H1 (cell line): ENCODE data around the gene RTKN2. TPM values are rescaled to one million over a fixed set of nuclear protein-coding genes. Genes with fewer than 3 reads are reported as not detected.
"Not testable (repeated sequence)": the region's sequence is repeated elsewhere in the genome, so short reads cannot be mapped to it uniquely, and the experiment has no call there.

Source experiments
- CTCF ChIA-PET: fragments of 300-600 bp; sonication (Branson Sonifier 250); formaldehyde crosslinking; loops from one replicate; lab custom pipeline; 2021; ENCODE audit not compliant: partially characterized antibody; lab: Charles Lee
- POLR2A ChIA-PET: fragments of 300-600 bp; sonication (Branson Sonifier 250); formaldehyde crosslinking; loops from one replicate; lab custom pipeline; 2021; ENCODE audit warnings: inconsistent platforms; ENCODE audit not compliant: partially characterized antibody; lab: Charles Lee
- DNase-seq, 2 experiments: peaks; one replicate each; pipeline versions ENCODE4 v3.0.0 to v3.0.0-alpha.2; 2010 to 2022; ENCODE audit warnings: low spot score in 2 of 2, low read depth in 1 of 2, mixed read lengths in 1 of 2
- FAIRE-seq: peaks from 2 replicates; lab custom pipeline; 2011; peaks lifted over from hg19 to GRCh38; lab: Jason Lieb, UNC
- H2AFZ ChIP-seq: 2 replicates; pipeline ENCODE4 v1.8.1; 2012; ENCODE audit warnings: low read length, inconsistent platforms
- H2AK5ac ChIP-seq: 2 replicates; pipeline ENCODE4 v1.6.1; 2013; ENCODE audit warnings: low read depth, low read length
- H2BK120ac ChIP-seq: replicated peaks from 2 replicates; pipeline ENCODE3; 2013; ENCODE audit warnings: low read depth, low read length, inconsistent platforms
- H2BK12ac ChIP-seq: 2 replicates; pipeline ENCODE4 v1.6.1; 2013; ENCODE audit warnings: low read depth, low read length
- H2BK15ac ChIP-seq: 2 replicates; pipeline ENCODE4 v1.6.1; 2013; ENCODE audit warnings: low read length
- H2BK20ac ChIP-seq: 2 replicates; pipeline ENCODE4 v1.6.1; 2013; ENCODE audit warnings: low read length
- H2BK5ac ChIP-seq: 2 replicates; pipeline ENCODE4 v1.6.1; 2013; ENCODE audit warnings: low read depth, low read length
- H3K14ac ChIP-seq: 2 replicates; pipeline ENCODE4 v1.6.1; 2013; ENCODE audit warnings: inconsistent platforms; ENCODE audit not compliant: insufficient read length
- H3K18ac ChIP-seq: 2 replicates; pipeline ENCODE4 v1.6.1; 2013; ENCODE audit warnings: low read length; ENCODE audit errors: extremely low read depth
- H3K23ac ChIP-seq: 2 replicates; pipeline ENCODE4 v1.6.1; 2013; ENCODE audit warnings: inconsistent platforms; ENCODE audit not compliant: insufficient read length
- H3K23me2 ChIP-seq: 2 replicates; pipeline ENCODE4 v1.6.1; 2013; ENCODE audit warnings: low read depth, low read length
- H3K27ac ChIP-seq: 2 replicates; pipeline ENCODE4 v1.6.1; 2011; ENCODE audit warnings: low read depth, low read length, inconsistent platforms
- H3K27me3 ChIP-seq, 4 experiments: replicated peaks in 1 of 4; 1 replicate in 1 of 4; 2 replicates in 3 of 4; pipeline versions ENCODE4 v1.6.1 to v1.8.1; 2011 to 2013; ENCODE audit warnings: low read length in 3 of 4, mild to moderate bottlenecking in 3 of 4, inconsistent platforms in 2 of 4, mixed read lengths in 2 of 4, moderate library complexity in 1 of 4; ENCODE audit not compliant: control insufficient read depth in 3 of 4, insufficient read depth in 3 of 4; ENCODE audit errors: extremely low read depth in 1 of 4
- H3K36me3 ChIP-seq, 4 experiments: 2 replicates each; pipeline versions ENCODE4 v1.6.1 to v1.8.1; 2011 to 2013; ENCODE audit warnings: mild to moderate bottlenecking in 4 of 4, low read length in 3 of 4, moderate library complexity in 2 of 4, control low read depth in 1 of 4, inconsistent platforms in 1 of 4; ENCODE audit not compliant: insufficient read depth in 4 of 4, control insufficient read depth in 2 of 4
- H3K4ac ChIP-seq: replicated peaks from 2 replicates; pipeline ENCODE3; 2013; ENCODE audit warnings: low read length, low read depth, mixed read lengths, inconsistent platforms; ENCODE audit not compliant: insufficient read length
- H3K4me1 ChIP-seq, 4 experiments: replicated peaks in 1 of 4; 1 replicate in 1 of 4; 2 replicates in 3 of 4; pipeline versions ENCODE4 v1.6.1 to v1.8.1; 2011 to 2013; ENCODE audit warnings: low read length in 3 of 4, inconsistent platforms in 2 of 4, mixed read lengths in 1 of 4; ENCODE audit not compliant: insufficient read depth in 4 of 4, control insufficient read depth in 3 of 4
- H3K4me2 ChIP-seq, 2 experiments: 2 replicates each; pipeline versions ENCODE4 v1.6.1 to v1.8.1; 2011 to 2013; ENCODE audit warnings: low read depth in 2 of 2, low read length in 2 of 2, control low read depth in 1 of 2, inconsistent platforms in 1 of 2, mild to moderate bottlenecking in 1 of 2; ENCODE audit not compliant: insufficient read depth in 1 of 2
- H3K4me3 ChIP-seq, 4 experiments: fragments of 200-600, 300-600 bp in 1 of 4; sonication (generic), shearing (Covaris generic), sonication (Bioruptor Twin) in 1 of 4; 2 replicates each; pipeline versions ENCODE4 v1.5.1 to v1.8.1; 2011 to 2016; ENCODE audit warnings: low read length in 4 of 4, low read depth in 3 of 4, control low read depth in 2 of 4, inconsistent platforms in 2 of 4, mild to moderate bottlenecking in 2 of 4, mixed read lengths in 1 of 4, moderate library complexity in 1 of 4; ENCODE audit not compliant: insufficient read depth in 2 of 4; ENCODE audit errors: extremely low read depth in 1 of 4
- H3K56ac ChIP-seq: replicated peaks from 2 replicates; pipeline ENCODE3; 2013; ENCODE audit warnings: low read depth, mild to moderate bottlenecking, mixed read lengths, low read length, inconsistent platforms; ENCODE audit not compliant: insufficient read length
- H3K79me1 ChIP-seq: 2 replicates; pipeline ENCODE4 v1.6.1; 2013; ENCODE audit warnings: low read depth, low read length, control low read depth
- H3K79me2 ChIP-seq, 2 experiments: 2 replicates each; pipeline versions ENCODE4 v1.6.1 to v1.8.1; 2012 to 2013; ENCODE audit warnings: low read length in 2 of 2, mild to moderate bottlenecking in 2 of 2, inconsistent platforms in 1 of 2; ENCODE audit not compliant: insufficient read depth in 2 of 2, control insufficient read depth in 1 of 2
- H3K9ac ChIP-seq, 4 experiments: replicated peaks in 1 of 4; 1 replicate in 1 of 4; 2 replicates in 3 of 4; pipeline versions ENCODE4 v1.6.1 to v1.8.1; 2011 to 2013; ENCODE audit warnings: low read depth in 3 of 4, low read length in 3 of 4, control low read depth in 2 of 4, mild to moderate bottlenecking in 2 of 4, moderate library complexity in 2 of 4, inconsistent platforms in 1 of 4; ENCODE audit errors: extremely low read depth in 1 of 4
- H3K9me3 ChIP-seq, 2 experiments: 2 replicates each; pipeline versions ENCODE4 v1.6.1 to v1.8.1; 2012 to 2013; ENCODE audit warnings: mild to moderate bottlenecking in 2 of 2, moderate library complexity in 2 of 2, control low read depth in 1 of 2, inconsistent platforms in 1 of 2, low read depth in 1 of 2, low read length in 1 of 2, mixed read lengths in 1 of 2; ENCODE audit not compliant: insufficient read depth in 2 of 2
- H4K20me1 ChIP-seq, 2 experiments: replicated peaks in 1 of 2; 2 replicates each; pipeline versions ENCODE3 to v1.8.1; 2011 to 2013; ENCODE audit warnings: inconsistent platforms in 2 of 2, low read length in 2 of 2, mild to moderate bottlenecking in 1 of 2; ENCODE audit not compliant: insufficient read depth in 2 of 2, control insufficient read depth in 1 of 2
- H4K5ac ChIP-seq: 2 replicates; pipeline ENCODE4 v1.6.1; 2013; ENCODE audit warnings: low read length, low read depth, mixed read lengths, inconsistent platforms; ENCODE audit not compliant: insufficient read length
- H4K8ac ChIP-seq: 2 replicates; pipeline ENCODE4 v1.8.0; 2013; ENCODE audit warnings: mild to moderate bottlenecking, moderate library complexity, low read length, inconsistent platforms; ENCODE audit not compliant: insufficient read depth; ENCODE audit errors: extremely low read depth
- H4K91ac ChIP-seq: replicated peaks from 2 replicates; pipeline ENCODE3; 2013; ENCODE audit warnings: low read length, mixed read lengths, inconsistent platforms; ENCODE audit not compliant: insufficient read length
- WGBS, 2 experiments: shearing (Covaris generic) in 1 of 2; methylation state at CpG; one replicate each; pipeline versions ENCODE4 v1.1.6 to v1.1.7; 2013 to 2015; ENCODE audit warnings: low lambda C conversion rate in 2 of 2, mixed read lengths in 2 of 2, inconsistent platforms in 1 of 2, low coverage in 1 of 2, missing lambda C conversion rate in 1 of 2; ENCODE audit not compliant: insufficient replicate concordance in 2 of 2, insufficient coverage in 1 of 2, insufficient read length in 1 of 2; ENCODE audit errors: extremely low coverage in 1 of 2, missing lambda C conversion rate in 1 of 2; 5-methylcytosine and 5-hydroxymethylcytosine counted together
- polyA plus RNA-seq, 7 experiments: library from polyadenylated mRNA; depleted of rRNA in 3 of 7; stranded (reverse) in 5 of 7; unstranded in 2 of 7; fragments of >200 nt in 5 of 7; fragments of 200-250 nt in 2 of 7; gene quantifications; 1 replicate in 5 of 7; 2 replicates in 1 of 7; 4 replicates in 1 of 7; pipeline versions ENCODE4 v1.2.1 to v1.2.3, GENCODE V29; 2011 to 2013; ENCODE audit warnings: missing spikeins in 2 of 7, mixed read lengths in 2 of 7
- total RNA-seq: library from RNA; stranded (reverse); fragmentation: NEBNext Ultra II Directional; extraction: Animal tissue kit (Norgen Biotek cat#: 25700); gene quantifications from 2 replicates; pipeline ENCODE4 v1.2.1, GENCODE V29; 2021

Gene RTKN2
- total and polyA plus RNA-seq, 2 of the 8 experiments (the other 6 are each of a cell fraction or from before 2014, with no cell fraction given): 5.1 to 24.6 TPM

GRCh38 chr10:62242965-62243646 lies 25.5 kb downstream of the RTKN2 start:
- H3K23ac ChIP-seq, H2BK20ac ChIP-seq, H3K4me3 ChIP-seq, H3K9me3 ChIP-seq, H4K5ac ChIP-seq, H3K27me3 ChIP-seq, H3K18ac ChIP-seq, H2AK5ac ChIP-seq, H2AFZ ChIP-seq, H4K8ac ChIP-seq, H3K4me1 ChIP-seq, H3K79me1 ChIP-seq, H3K79me2 ChIP-seq, H3K14ac ChIP-seq, H2BK12ac ChIP-seq, H3K4ac ChIP-seq, H3K56ac ChIP-seq, H3K27ac ChIP-seq, H2BK120ac ChIP-seq, H2BK5ac ChIP-seq, H3K9ac ChIP-seq, FAIRE-seq, H3K4me2 ChIP-seq, H4K91ac ChIP-seq, H4K20me1 ChIP-seq, DNase-seq, H2BK15ac ChIP-seq, POLR2A ChIA-PET, H3K36me3 ChIP-seq, H3K23me2 ChIP-seq: not testable (repeated sequence)
- WGBS, 2 experiments: 96% methylated on average over 4 of the region's 4 CpGs; no CpG with 5 or more reads in 1 of the 2 experiments
- CTCF ChIA-PET: interaction anchor here (0.5 to 1.4 kb wide), 6 partner anchors 21 to 493 kb away, joined by 3 to 5 read pairs (median 3); no protein-coding TSS in a partner anchor

DNA sequence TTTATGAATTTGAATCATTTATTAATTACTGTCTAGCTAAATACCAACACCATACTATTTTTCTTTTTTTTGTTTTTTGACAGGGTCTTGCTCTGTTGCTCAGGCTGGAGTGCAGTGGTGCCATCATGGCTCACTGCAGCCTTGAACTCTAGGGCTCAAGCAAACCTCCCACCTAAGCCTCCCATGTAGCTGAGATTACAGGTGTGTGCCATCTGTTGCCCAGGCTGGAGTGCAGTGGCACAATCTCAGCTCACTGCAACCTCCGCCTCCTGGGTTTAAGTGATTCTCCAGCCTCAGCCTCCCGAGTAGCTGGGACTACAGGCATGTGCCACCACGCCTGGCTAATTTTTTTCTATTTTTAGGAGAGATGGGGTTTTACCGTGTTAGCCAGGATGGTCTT lies 27.1 kb downstream of the RTKN2 start:
- H2BK5ac ChIP-seq, DNase-seq, H3K27ac ChIP-seq, H3K56ac ChIP-seq, H4K5ac ChIP-seq, H2AFZ ChIP-seq, H3K79me2 ChIP-seq, H4K91ac ChIP-seq, H3K79me1 ChIP-seq, H3K9me3 ChIP-seq, H3K36me3 ChIP-seq, H2BK20ac ChIP-seq, H3K23ac ChIP-seq, H3K18ac ChIP-seq, H2BK120ac ChIP-seq, H4K20me1 ChIP-seq, H3K4me2 ChIP-seq, H3K4me3 ChIP-seq, H2BK15ac ChIP-seq, H2BK12ac ChIP-seq, H3K27me3 ChIP-seq, H3K14ac ChIP-seq, FAIRE-seq, H2AK5ac ChIP-seq, POLR2A ChIA-PET, H3K4ac ChIP-seq, H3K4me1 ChIP-seq, H4K8ac ChIP-seq, H3K23me2 ChIP-seq, H3K9ac ChIP-seq: not testable (repeated sequence)
- CTCF ChIA-PET: interaction anchor here (1.1 to 3.4 kb wide), 2 partner anchors 24 to 203 kb away, joined by 5 to 14 read pairs; no protein-coding TSS in a partner anchor
- WGBS, 2 experiments: 96% methylated on average over 3 of the region's 4 CpGs; no CpG with 5 or more reads in 1 of the 2 experiments
